ENCODE results near the gene DNPEP. TPM values are rescaled to one million over a fixed set of nuclear protein-coding genes. Genes with fewer than 3 reads are reported as not detected.

DNPEP gene
- total RNA-seq = 10 to 100 TPM; 70.2 to 72.6 TPM

DNA sequence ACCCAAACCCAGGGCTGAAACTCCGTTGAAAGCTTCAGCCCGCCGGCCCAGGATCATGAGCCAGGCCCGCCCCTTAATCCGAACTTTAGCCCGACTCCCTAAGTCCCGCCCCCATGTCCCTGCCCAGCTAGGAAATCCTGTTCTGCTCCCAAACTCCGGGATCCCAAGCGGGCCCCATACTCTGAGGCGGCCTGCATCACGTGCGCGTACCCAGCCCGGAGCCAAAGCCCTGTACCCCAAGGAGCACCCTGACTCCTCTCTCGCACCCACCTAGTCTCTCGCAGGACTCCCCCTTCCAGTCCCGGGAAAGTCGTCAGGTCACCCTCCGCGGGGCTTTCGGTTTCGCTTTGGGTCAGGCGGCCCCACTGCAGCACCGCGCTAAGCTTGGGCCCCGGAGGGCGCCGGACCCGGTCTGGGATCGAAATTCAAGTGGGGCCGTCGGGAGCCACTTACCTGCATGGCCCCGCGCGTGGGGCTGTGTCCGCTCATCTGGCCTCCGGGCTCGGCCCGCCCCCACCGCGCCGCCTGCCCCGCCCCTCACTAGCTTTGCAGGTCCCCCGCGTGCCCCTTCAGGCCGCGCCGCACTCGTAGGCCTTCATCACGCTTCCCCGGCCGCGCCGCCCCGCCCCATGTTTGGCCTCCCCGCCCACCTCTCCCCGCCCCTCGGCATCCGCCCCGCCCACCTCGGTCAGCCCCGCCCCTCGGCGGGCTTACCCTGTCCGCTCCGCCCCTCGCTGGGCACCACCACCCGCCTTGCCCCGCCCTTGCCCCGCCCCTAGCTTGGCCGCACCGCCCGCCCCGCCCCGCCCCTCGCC lies at the start of gene DNPEP:
DNPEP (minus strand) TSS at position 607 of the 815 bp plus-strand sequence; CDS start at position 489, 118 bp downstream.

DNA sequence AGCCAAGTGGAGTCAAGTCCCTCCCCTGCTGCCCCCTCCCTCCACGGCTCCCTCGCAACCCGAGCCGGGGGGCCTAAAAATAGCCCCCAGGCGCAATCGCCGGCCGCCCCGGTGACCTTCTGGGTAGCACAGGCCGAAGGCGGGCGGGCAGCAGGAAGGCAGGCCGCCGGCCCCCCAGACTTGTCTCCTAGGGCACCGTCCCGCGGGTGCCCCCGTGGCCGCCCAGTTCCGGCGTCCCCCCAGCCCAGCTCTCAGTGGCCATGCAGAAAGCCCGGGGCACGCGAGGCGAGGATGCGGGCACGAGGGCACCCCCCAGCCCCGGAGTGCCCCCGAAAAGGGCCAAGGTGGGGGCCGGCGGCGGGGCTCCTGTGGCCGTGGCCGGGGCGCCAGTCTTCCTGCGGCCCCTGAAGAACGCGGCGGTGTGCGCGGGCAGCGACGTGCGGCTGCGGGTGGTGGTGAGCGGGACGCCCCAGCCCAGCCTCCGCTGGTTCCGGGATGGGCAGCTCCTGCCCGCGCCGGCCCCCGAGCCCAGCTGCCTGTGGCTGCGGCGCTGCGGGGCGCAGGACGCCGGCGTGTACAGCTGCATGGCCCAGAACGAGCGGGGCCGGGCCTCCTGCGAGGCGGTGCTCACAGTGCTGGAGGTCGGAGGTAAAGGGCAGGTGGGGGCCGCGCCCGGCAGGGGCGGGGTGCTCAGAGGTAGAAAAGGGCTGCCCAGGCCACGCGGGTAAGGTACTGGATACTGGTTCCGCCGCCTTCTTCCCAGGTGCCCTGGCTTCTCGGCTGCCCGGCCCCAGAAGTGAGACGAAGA lies 47.2 kb upstream of the DNPEP start, which contains the start of gene SPEG:
SPEG (plus strand) TSS at position 126 of the 808 bp plus-strand sequence; CDS start at position 261, 135 bp downstream.

DNA sequence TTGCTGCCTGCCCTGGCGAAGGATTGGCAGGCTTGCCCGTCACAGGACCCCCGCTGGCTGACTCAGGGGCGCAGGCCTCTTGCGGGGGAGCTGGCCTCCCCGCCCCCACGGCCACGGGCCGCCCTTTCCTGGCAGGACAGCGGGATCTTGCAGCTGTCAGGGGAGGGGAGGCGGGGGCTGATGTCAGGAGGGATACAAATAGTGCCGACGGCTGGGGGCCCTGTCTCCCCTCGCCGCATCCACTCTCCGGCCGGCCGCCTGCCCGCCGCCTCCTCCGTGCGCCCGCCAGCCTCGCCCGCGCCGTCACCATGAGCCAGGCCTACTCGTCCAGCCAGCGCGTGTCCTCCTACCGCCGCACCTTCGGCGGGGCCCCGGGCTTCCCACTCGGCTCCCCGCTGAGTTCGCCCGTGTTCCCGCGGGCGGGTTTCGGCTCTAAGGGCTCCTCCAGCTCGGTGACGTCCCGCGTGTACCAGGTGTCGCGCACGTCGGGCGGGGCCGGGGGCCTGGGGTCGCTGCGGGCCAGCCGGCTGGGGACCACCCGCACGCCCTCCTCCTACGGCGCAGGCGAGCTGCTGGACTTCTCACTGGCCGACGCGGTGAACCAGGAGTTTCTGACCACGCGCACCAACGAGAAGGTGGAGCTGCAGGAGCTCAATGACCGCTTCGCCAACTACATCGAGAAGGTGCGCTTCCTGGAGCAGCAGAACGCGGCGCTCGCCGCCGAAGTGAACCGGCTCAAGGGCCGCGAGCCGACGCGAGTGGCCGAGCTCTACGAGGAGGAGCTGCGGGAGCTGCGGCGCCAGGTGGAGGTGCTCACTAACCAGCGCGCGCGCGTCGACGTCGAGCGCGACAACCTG lies 30.7 kb upstream of the DNPEP start, which contains the start of gene DES:
DES (plus strand) TSS at position 223 of the 857 bp plus-strand sequence; CDS start at position 309, 86 bp downstream.

DNA sequence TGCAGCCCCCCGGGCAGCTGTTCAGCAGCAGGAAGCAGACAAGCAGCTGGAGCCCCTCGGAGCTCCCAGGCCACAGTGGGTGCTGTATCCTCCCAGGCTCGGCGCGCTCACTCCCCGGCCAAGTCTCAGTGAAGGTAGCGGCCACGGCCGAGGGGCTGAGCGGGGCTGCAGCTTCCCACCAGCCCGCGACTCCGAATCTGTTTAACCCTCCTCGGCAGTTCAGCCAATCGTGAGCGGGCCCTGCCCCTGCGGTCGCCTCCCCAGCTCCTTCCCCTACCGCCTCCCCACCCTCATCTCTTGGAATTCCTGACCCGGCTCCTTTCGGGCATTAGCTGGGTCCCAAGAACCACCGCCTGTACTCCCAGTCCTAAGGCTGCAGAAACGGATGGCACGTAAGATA lies 55.2 kb downstream of the DNPEP start, which contains the start of gene RESP18:
RESP18 (minus strand) TSS at position 203 of the 400 bp plus-strand sequence.

Small RNAs within 50 kb of the gene (small RNA-seq; reads per million reads assigned to genes)
- gene AC053503.3 = 0 reads per million in 2 donors

Other genes starting within 250 kb of the DNPEP start
- 10 to 100 TPM; 26.8 to 29.6 TPM for gene NHEJ1, start 227.1 kb downstream of the DNPEP start, total RNA-seq
- gene SLC23A3, start 217.9 kb downstream of the DNPEP start, total RNA-seq = 1 to 10 TPM in 1 of 2 donors, under 1 TPM in 1; 1.00 to 1.4 TPM
- 10 to 100 TPM; 26.6 to 27.9 TPM for gene CNPPD1, start 211.0 kb downstream of the DNPEP start, total RNA-seq
- 10 to 100 TPM; 64.6 to 99.8 TPM for gene RETREG2, start 209.6 kb downstream of the DNPEP start, total RNA-seq
- 10 to 100 TPM; 13.7 to 24.8 TPM for gene ZFAND2B, start 181.1 kb downstream of the DNPEP start, total RNA-seq
- 10 to 100 TPM; 44.7 to 90.9 TPM for gene ABCB6, start 169.0 kb downstream of the DNPEP start, total RNA-seq
- 10 to 100 TPM; 54.7 to 63.6 TPM for gene ATG9A, start 158.3 kb downstream of the DNPEP start, total RNA-seq
- gene ANKZF1, start 158.1 kb downstream of the DNPEP start, total RNA-seq = 10 to 100 TPM; 12.7 to 22.0 TPM
- 10 to 100 TPM; 16.0 to 16.2 TPM for gene GLB1L, start 142.5 kb downstream of the DNPEP start, total RNA-seq
- gene STK16, start 142.4 kb downstream of the DNPEP start, total RNA-seq = 10 to 100 TPM; 23.3 to 36.5 TPM
- not detected for gene TUBA4B, start 134.7 kb downstream of the DNPEP start, total RNA-seq
- gene TUBA4A, start 134.0 kb downstream of the DNPEP start, total RNA-seq = 1 to 10 TPM; 2.1 to 3.0 TPM
- gene DNAJB2, start 108.5 kb downstream of the DNPEP start, total RNA-seq = 10 to 100 TPM; 25.3 to 37.9 TPM
- gene PTPRN, start 78.5 kb downstream of the DNPEP start, total RNA-seq = 1 to 10 TPM in 1 of 2 donors, under 1 TPM in 1; 0.33 to 1.0 TPM
- gene RESP18, start 55.2 kb downstream of the DNPEP start, total RNA-seq = not detected
- not detected for gene DES, start 30.5 kb upstream of the DNPEP start, total RNA-seq
- under 1 TPM; under 0.01 to 0.33 TPM for gene SPEG, start 46.9 kb upstream of the DNPEP start, total RNA-seq
- 10 to 100 TPM; 36.8 to 58.3 TPM for gene GMPPA, start 111.0 kb upstream of the DNPEP start, total RNA-seq
- gene ASIC4, start 126.6 kb upstream of the DNPEP start, total RNA-seq = not detected
- gene CHPF, start 155.9 kb upstream of the DNPEP start, total RNA-seq = 100 to 1,000 TPM; 219 to 234 TPM
- 1 to 10 TPM; 4.3 to 6.5 TPM for gene TMEM198, start 156.1 kb upstream of the DNPEP start, total RNA-seq
- gene OBSL1, start 183.6 kb upstream of the DNPEP start, total RNA-seq = 10 to 100 TPM; 52.6 to 55.7 TPM
- under 1 TPM in 1 of 2 donors, not detected in 1; 0.34 TPM for gene INHA, start 184.4 kb upstream of the DNPEP start, total RNA-seq
- gene STK11IP, start 209.9 kb upstream of the DNPEP start, total RNA-seq = 10 to 100 TPM; 15.0 to 19.6 TPM
- gene SLC4A3, start 239.7 kb upstream of the DNPEP start, total RNA-seq = 1 to 10 TPM; 3.3 to 4.1 TPM